Measurements from ENCODE around the gene ZBTB16. TPM values are rescaled to one million over a fixed set of nuclear protein-coding genes. Genes with fewer than 3 reads are reported as not detected.
A peak's percentile ranks its signal among the peaks of the same experiment; 100 is the strongest.

Gene ZBTB16
- total RNA-seq, 2 experiments from 2014 or later = 19.1 to 20.6 TPM

DNA sequence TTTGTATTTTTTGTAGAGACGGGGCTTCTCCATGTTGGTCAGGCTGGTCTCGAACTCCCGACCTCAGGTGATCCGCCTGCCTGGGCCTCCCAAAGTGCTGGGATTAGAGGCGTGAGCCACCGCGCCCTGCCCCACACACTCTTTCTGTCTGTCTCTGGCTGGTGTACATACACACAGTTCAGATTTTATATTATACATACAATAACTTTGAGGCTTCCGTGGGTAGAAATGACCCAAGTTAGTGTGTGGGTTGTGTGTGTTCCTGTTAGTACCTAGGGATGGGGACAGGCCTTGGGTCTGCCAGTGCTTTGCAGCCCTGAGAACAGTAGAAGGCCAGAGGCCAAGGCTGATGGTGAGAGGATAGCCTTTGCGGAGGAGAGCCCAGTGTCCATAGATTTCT, 2.8 kb downstream of the ZBTB16 start:
- TF ChIP-seq, protein P1, sequence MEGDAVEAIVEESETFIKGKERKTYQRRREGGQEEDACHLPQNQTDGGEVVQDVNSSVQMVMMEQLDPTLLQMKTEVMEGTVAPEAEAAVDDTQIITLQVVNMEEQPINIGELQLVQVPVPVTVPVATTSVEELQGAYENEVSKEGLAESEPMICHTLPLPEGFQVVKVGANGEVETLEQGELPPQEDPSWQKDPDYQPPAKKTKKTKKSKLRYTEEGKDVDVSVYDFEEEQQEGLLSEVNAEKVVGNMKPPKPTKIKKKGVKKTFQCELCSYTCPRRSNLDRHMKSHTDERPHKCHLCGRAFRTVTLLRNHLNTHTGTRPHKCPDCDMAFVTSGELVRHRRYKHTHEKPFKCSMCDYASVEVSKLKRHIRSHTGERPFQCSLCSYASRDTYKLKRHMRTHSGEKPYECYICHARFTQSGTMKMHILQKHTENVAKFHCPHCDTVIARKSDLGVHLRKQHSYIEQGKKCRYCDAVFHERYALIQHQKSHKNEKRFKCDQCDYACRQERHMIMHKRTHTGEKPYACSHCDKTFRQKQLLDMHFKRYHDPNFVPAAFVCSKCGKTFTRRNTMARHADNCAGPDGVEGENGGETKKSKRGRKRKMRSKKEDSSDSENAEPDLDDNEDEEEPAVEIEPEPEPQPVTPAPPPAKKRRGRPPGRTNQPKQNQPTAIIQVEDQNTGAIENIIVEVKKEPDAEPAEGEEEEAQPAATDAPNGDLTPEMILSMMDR (IDR thresholded peaks at IDR 0.05) = no peak
- Histone ChIP-seq H3K36me3 (ENCODE audit: insufficient read depth, low read length) (no peaks in the 10 kb centered on the region), H3K4me1 (ENCODE audit: insufficient read depth, low read length) (peaks cover 41% of the 10 kb centered on the region), H3K27me3 (ENCODE audit: control insufficient read depth in 1 of 2, insufficient read depth in 2 of 2, low read length in 2 of 2) (peaks cover 14 to 22% of the 10 kb centered on the region in 2 experiments), H3K27ac (ENCODE audit: low read depth in 1 of 2, low read length in 2 of 2) (no peak overlapping the region), H3K4me3 (ENCODE audit: low read length) (no peak overlapping the region), H3K9me3 (ENCODE audit: control insufficient read depth in 1 of 2, insufficient read depth in 1 of 2, low read length in 2 of 2) (no peaks in the 10 kb centered on the region)
- H3K27ac Mint-ChIP-seq = no peak overlapping the region
- intact Hi-C loops (cut with DNase I, micrococcal nuclease) = loop anchor here in 1 of 2 experiments (10.0 kb wide), 2 partner anchors 103 to 343 kb away; partner anchors contain the start of genes C11orf71 and RBM7
- H3K9me3 Mint-ChIP-seq = no peaks in the 10 kb centered on the region
- H3K36me3 Mint-ChIP-seq (ENCODE audit: low read depth) = no peaks in the 10 kb centered on the region
- DNase-seq (no peak), ATAC-seq (ENCODE audit: poor library complexity) (no peak)
- H3K4me3 Mint-ChIP-seq = peak overlapping the region; percentile 89
- peaks cover 26% of the 10 kb centered on the region for H3K27me3 Mint-ChIP-seq
- H3K4me1 Mint-ChIP-seq (ENCODE audit: low read depth) = peaks cover 9% of the 10 kb centered on the region
- POLR2A ChIA-PET = no interaction called here
- CTCF ChIA-PET = interaction anchor here (0.6 kb wide), 1 partner anchor 533 kb away, joined by 3 read pairs; no protein-coding TSS in a partner anchor

DNA sequence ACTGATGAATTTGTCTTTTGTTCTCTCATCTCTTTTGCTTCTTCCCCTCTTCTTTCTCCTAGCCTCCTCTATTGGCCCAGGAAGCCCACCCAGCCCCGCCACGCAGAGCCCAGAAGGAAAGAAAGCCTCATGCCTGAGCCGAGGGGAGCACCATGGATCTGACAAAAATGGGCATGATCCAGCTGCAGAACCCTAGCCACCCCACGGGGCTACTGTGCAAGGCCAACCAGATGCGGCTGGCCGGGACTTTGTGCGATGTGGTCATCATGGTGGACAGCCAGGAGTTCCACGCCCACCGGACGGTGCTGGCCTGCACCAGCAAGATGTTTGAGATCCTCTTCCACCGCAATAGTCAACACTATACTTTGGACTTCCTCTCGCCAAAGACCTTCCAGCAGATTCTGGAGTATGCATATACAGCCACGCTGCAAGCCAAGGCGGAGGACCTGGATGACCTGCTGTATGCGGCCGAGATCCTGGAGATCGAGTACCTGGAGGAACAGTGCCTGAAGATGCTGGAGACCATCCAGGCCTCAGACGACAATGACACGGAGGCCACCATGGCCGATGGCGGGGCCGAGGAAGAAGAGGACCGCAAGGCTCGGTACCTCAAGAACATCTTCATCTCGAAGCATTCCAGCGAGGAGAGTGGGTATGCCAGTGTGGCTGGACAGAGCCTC, 3.8 kb downstream of the ZBTB16 start:
- TF ChIP-seq, protein P1 (IDR thresholded peaks at IDR 0.05) = no peak
- H3K36me3 ChIP-seq (ENCODE audit: insufficient read depth, low read length) = no peaks in the 10 kb centered on the region
- peaks cover 4 to 13% of the 10 kb centered on the region in 2 experiments for H3K27me3 ChIP-seq (ENCODE audit: control insufficient read depth in 1 of 2, insufficient read depth in 2 of 2, low read length in 2 of 2)
- Mint-ChIP-seq H3K36me3 (ENCODE audit: low read depth) (no peaks in the 10 kb centered on the region), H3K27ac (no peak overlapping the region), H3K4me1 (ENCODE audit: low read depth) (peaks cover 9% of the 10 kb centered on the region), H3K9me3 (no peaks in the 10 kb centered on the region), H3K27me3 (peaks cover 15% of the 10 kb centered on the region), H3K4me3 (no peak overlapping the region)
- H3K27ac ChIP-seq (ENCODE audit: low read depth in 1 of 2, low read length in 2 of 2) = no peak overlapping the region
- intact Hi-C loops (cut with DNase I, micrococcal nuclease) = loop anchor here in 1 of 2 experiments (10.0 kb wide), 2 partner anchors 102 to 342 kb away; partner anchors contain the start of genes C11orf71 and RBM7
- CTCF ChIA-PET = no interaction called here
- POLR2A ChIA-PET = no interaction called here
- H3K9me3 ChIP-seq (ENCODE audit: control insufficient read depth in 1 of 2, insufficient read depth in 1 of 2, low read length in 2 of 2) = no peaks in the 10 kb centered on the region
- H3K4me1 ChIP-seq (ENCODE audit: insufficient read depth, low read length) = peaks cover 42% of the 10 kb centered on the region
- ATAC-seq (ENCODE audit: poor library complexity) = no peak
- no peak for DNase-seq
- no peak overlapping the region for H3K4me3 ChIP-seq (ENCODE audit: low read length)

DNA sequence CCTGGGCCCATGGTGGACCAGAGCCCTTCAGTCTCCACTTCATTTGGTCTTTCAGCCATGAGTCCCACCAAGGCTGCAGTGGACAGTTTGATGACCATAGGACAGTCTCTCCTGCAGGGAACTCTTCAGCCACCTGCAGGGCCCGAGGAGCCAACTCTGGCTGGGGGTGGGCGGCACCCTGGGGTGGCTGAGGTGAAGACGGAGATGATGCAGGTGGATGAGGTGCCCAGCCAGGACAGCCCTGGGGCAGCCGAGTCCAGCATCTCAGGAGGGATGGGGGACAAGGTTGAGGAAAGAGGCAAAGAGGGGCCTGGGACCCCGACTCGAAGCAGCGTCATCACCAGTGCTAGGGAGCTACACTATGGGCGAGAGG, 4.3 kb downstream of the ZBTB16 start:
- no peak for DNase-seq
- no peak overlapping the region for H3K4me3 Mint-ChIP-seq
- intact Hi-C loops (cut with DNase I, micrococcal nuclease) = loop anchor here in 1 of 2 experiments (10.0 kb wide), 2 partner anchors 101 to 341 kb away; partner anchors contain the start of genes C11orf71 and RBM7
- H3K36me3 Mint-ChIP-seq (ENCODE audit: low read depth) = no peaks in the 10 kb centered on the region
- H3K36me3 ChIP-seq (ENCODE audit: insufficient read depth, low read length) = no peaks in the 10 kb centered on the region
- H3K27me3 Mint-ChIP-seq = peaks cover 13% of the 10 kb centered on the region
- CTCF ChIA-PET = no interaction called here
- H3K9me3 ChIP-seq (ENCODE audit: control insufficient read depth in 1 of 2, insufficient read depth in 1 of 2, low read length in 2 of 2) = no peaks in the 10 kb centered on the region
- no peak for ATAC-seq (ENCODE audit: poor library complexity)
- no peak overlapping the region for H3K4me3 ChIP-seq (ENCODE audit: low read length)
- TF ChIP-seq, protein P1 (IDR thresholded peaks at IDR 0.05) = no peak
- POLR2A ChIA-PET = no interaction called here
- H3K9me3 Mint-ChIP-seq = no peaks in the 10 kb centered on the region
- H3K4me1 Mint-ChIP-seq (ENCODE audit: low read depth) = peaks cover 7% of the 10 kb centered on the region
- H3K27ac ChIP-seq (ENCODE audit: low read depth in 1 of 2, low read length in 2 of 2) = no peak overlapping the region
- H3K4me1 ChIP-seq (ENCODE audit: insufficient read depth, low read length) = peaks cover 37% of the 10 kb centered on the region
- H3K27me3 ChIP-seq (ENCODE audit: control insufficient read depth in 1 of 2, insufficient read depth in 2 of 2, low read length in 2 of 2) = peaks cover 0 to 8% of the 10 kb centered on the region in 2 experiments
- H3K27ac Mint-ChIP-seq = no peak overlapping the region
